Measurements from ENCODE around the gene TNNC2.

The TNNC2 gene

DNA sequence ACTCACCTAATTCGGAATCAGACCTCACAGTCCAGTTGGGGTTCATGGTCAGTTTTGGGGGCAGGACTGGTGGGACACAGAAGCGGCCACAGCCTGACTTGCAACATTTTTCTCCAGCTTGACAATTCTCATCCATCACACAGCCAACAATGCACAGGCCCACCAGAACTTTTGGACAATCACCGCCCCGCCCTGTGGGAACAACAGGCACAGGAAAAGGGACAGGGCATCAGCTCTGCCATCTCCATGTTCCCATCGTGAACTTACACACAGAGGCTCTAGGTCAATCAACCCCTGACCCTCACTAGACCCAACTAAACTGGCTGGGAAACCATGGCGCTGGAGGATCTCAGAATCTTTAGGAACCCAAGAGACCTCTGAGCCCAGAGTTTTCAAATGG is 51.7 kb downstream of the TNNC2 start:
- no peak overlapping the region for H3K4me3 ChIP-seq (replicated peaks; ENCODE audit: insufficient read depth, low read length)
- H3K27ac ChIP-seq (replicated peaks): no peak overlapping the region
- no peak for DNase-seq (ENCODE audit: low read depth in 1 of 2, low spot score in 1 of 2)
- H3K27me3 ChIP-seq (ENCODE audit: insufficient read depth, poor library complexity, severe bottlenecking): no peaks in the 10 kb centered on the region
- TF ChIP-seq SPI1 (IDR thresholded peaks at IDR 0.05; ENCODE audit: borderline replicate concordance, low read depth): no peak
- TF ChIP-seq GABPA (IDR thresholded peaks at IDR 0.05; ENCODE audit: low read depth): no peak
- TF ChIP-seq, protein P1, sequence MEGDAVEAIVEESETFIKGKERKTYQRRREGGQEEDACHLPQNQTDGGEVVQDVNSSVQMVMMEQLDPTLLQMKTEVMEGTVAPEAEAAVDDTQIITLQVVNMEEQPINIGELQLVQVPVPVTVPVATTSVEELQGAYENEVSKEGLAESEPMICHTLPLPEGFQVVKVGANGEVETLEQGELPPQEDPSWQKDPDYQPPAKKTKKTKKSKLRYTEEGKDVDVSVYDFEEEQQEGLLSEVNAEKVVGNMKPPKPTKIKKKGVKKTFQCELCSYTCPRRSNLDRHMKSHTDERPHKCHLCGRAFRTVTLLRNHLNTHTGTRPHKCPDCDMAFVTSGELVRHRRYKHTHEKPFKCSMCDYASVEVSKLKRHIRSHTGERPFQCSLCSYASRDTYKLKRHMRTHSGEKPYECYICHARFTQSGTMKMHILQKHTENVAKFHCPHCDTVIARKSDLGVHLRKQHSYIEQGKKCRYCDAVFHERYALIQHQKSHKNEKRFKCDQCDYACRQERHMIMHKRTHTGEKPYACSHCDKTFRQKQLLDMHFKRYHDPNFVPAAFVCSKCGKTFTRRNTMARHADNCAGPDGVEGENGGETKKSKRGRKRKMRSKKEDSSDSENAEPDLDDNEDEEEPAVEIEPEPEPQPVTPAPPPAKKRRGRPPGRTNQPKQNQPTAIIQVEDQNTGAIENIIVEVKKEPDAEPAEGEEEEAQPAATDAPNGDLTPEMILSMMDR (IDR thresholded peaks at IDR 0.05; ENCODE audit: insufficient read depth, low read length): no peak
- no peak for TF ChIP-seq REST (IDR thresholded peaks at IDR 0.05; ENCODE audit: insufficient replicate concordance, low read depth)
- no peak for TF ChIP-seq POLR2AphosphoS5 (IDR thresholded peaks at IDR 0.05; ENCODE audit: low read depth)

GRCh38 chr20:45774945-45775344 is 52.2 kb downstream of the TNNC2 start:
- TF ChIP-seq GABPA (IDR thresholded peaks at IDR 0.05; ENCODE audit: low read depth): no peak
- TF ChIP-seq POLR2AphosphoS5 (IDR thresholded peaks at IDR 0.05; ENCODE audit: low read depth): no peak
- no peak for TF ChIP-seq SPI1 (IDR thresholded peaks at IDR 0.05; ENCODE audit: borderline replicate concordance, low read depth)
- no peak for TF ChIP-seq REST (IDR thresholded peaks at IDR 0.05; ENCODE audit: insufficient replicate concordance, low read depth)
- TF ChIP-seq, protein P1 (IDR thresholded peaks at IDR 0.05; ENCODE audit: insufficient read depth, low read length): no peak
- Histone ChIP-seq H3K27me3 (ENCODE audit: insufficient read depth, poor library complexity, severe bottlenecking) (no peaks in the 10 kb centered on the region), H3K27ac (replicated peaks) (no peak overlapping the region), H3K4me3 (replicated peaks; ENCODE audit: insufficient read depth, low read length) (no peak overlapping the region)
- DNase-seq (ENCODE audit: low read depth in 1 of 2, low spot score in 1 of 2): no peak

Data from HL-60 (cell line).